GM23338 (cell line): ENCODE results near the gene PNPLA1. TPM values are rescaled to one million over a fixed set of nuclear protein-coding genes. Genes with fewer than 3 reads are reported as not detected.

Experiments
- ATAC-seq: fragments of 200-7000 bp; cut with Tn5 transposase; 3 replicates; pipeline ENCODE4 v1.9.1; 2020
- DNase-seq: peaks from one replicate; pipeline ENCODE4 v3.0.0-alpha.2; 2015; ENCODE audit warnings: low spot score
- H2AFZ ChIP-seq: fragments of 200-600 bp; sonication (generic); 2 replicates; pipeline ENCODE4 v1.8.0; 2016; ENCODE audit warnings: antibody characterized with exemption, mild to moderate bottlenecking, moderate library complexity
- H3F3A ChIP-seq: fragments of 200-600 bp; sonication (generic); replicated peaks from 2 replicates; pipeline ENCODE4 v1.8.0; 2017; ENCODE audit warnings: antibody characterized with exemption, mixed run types, low read depth
- H3K27ac ChIP-seq: fragments of 200-600 bp; sonication (generic); 2 replicates; pipeline ENCODE4 v1.6.1; 2016; ENCODE audit warnings: low read depth
- H3K27me3 ChIP-seq: fragments of 200-600 bp; sonication (generic); 2 replicates; pipeline ENCODE4 v1.8.0; 2016; ENCODE audit warnings: mild to moderate bottlenecking, mixed run types, moderate library complexity; ENCODE audit not compliant: insufficient read depth
- H3K36me3 ChIP-seq: fragments of 200-600 bp; sonication (generic); 2 replicates; pipeline ENCODE4 v1.8.0; 2016; ENCODE audit warnings: mild to moderate bottlenecking; ENCODE audit not compliant: insufficient read depth
- H3K4me1 ChIP-seq: fragments of 200-600 bp; sonication (generic); 2 replicates; pipeline ENCODE4 v1.8.0; 2016; ENCODE audit warnings: mild to moderate bottlenecking, moderate library complexity; ENCODE audit not compliant: insufficient read depth
- H3K4me2 ChIP-seq: fragments of 200-600 bp; sonication (generic); 2 replicates; pipeline ENCODE4 v1.7.1; 2017; ENCODE audit warnings: mixed run types
- H3K4me3 ChIP-seq: fragments of 200-600 bp; sonication (generic); 2 replicates; pipeline ENCODE4 v1.6.1; 2016; ENCODE audit warnings: mixed run types
- H3K79me2 ChIP-seq: fragments of 200-600 bp; sonication (generic); replicated peaks from 2 replicates; pipeline ENCODE4 v1.8.0; 2017; ENCODE audit warnings: mild to moderate bottlenecking; ENCODE audit not compliant: insufficient read depth
- H3K9me2 ChIP-seq: fragments of 200-600 bp; sonication (generic); 2 replicates; pipeline ENCODE4 v1.8.0; 2017; ENCODE audit not compliant: insufficient read depth
- H4K20me1 ChIP-seq: fragments of 200-600 bp; sonication (generic); replicated peaks from 2 replicates; pipeline ENCODE4 v1.8.0; 2017; ENCODE audit warnings: mild to moderate bottlenecking; ENCODE audit not compliant: insufficient read depth
- H3K27ac Mint-ChIP-seq: 2 replicates; pipeline ENCODE4 v1.8.0; 2020; ENCODE audit warnings: inconsistent platforms, mild to moderate bottlenecking, moderate library complexity, mixed read lengths
- H3K27me3 Mint-ChIP-seq: 3 replicates; pipeline ENCODE4 v1.8.0; 2022; ENCODE audit warnings: low read depth, mild to moderate bottlenecking, moderate library complexity, mixed read lengths, inconsistent platforms; ENCODE audit not compliant: insufficient read depth, poor library complexity
- H3K36me3 Mint-ChIP-seq: 3 replicates; pipeline ENCODE4 v1.8.0; 2021; ENCODE audit warnings: low read depth, mild to moderate bottlenecking, inconsistent platforms, moderate library complexity, mixed read lengths
- H3K4me1 Mint-ChIP-seq: 3 replicates; pipeline ENCODE4 v1.8.0; 2020; ENCODE audit warnings: mild to moderate bottlenecking, inconsistent platforms, mixed read lengths
- H3K4me3 Mint-ChIP-seq: 3 replicates; pipeline ENCODE4 v1.8.0; 2021; ENCODE audit warnings: moderate library complexity, mild to moderate bottlenecking, inconsistent platforms, mixed read lengths
- H3K9me3 Mint-ChIP-seq: 3 replicates; pipeline ENCODE4 v1.8.0; 2020; ENCODE audit warnings: moderate library complexity, mild to moderate bottlenecking, inconsistent platforms, mixed read lengths
- CREB1 ChIP-seq: fragments of 250-450 bp; sonication (Bioruptor Pico); IDR thresholded peaks from 2 replicates; pipeline ENCODE4 v1.5.0; 2020; ENCODE audit warnings: low read depth, mild to moderate bottlenecking, moderate library complexity
- CTCF ChIP-seq, 2 experiments: fragments of 200-600 bp in 1 of 2; sonication (generic) in 1 of 2; conservative IDR thresholded peaks; 2 replicates each; pipeline versions ENCODE4 v1.5.1 to v1.6.1; 2016 to 2017; ENCODE audit warnings: antibody characterized with exemption in 2 of 2, low read depth in 2 of 2, mild to moderate bottlenecking in 2 of 2, moderate library complexity in 1 of 2
- EZH2 ChIP-seq: fragments of 200-600 bp; sonication (generic); IDR thresholded peaks from one replicate; pipeline ENCODE4 v1.8.0; 2017; ENCODE audit warnings: antibody characterized with exemption, mild to moderate bottlenecking, low read depth; ENCODE audit not compliant: unreplicated experiment
- EZH2phosphoT487 ChIP-seq: fragments of 200-600 bp; sonication (generic); IDR thresholded peaks from one replicate; pipeline ENCODE4 v1.8.1; 2018; ENCODE audit warnings: antibody characterized with exemption; ENCODE audit not compliant: unreplicated experiment
- JUNB ChIP-seq: IDR thresholded peaks from one replicate; pipeline ENCODE4 v1.6.1; 2016; ENCODE audit warnings: antibody characterized with exemption; ENCODE audit not compliant: unreplicated experiment
- NANOG ChIP-seq: IDR thresholded peaks from 2 replicates; pipeline ENCODE4 v1.6.1; 2016; ENCODE audit warnings: antibody characterized with exemption, borderline replicate concordance
- POLR2AphosphoS5 ChIP-seq: IDR thresholded peaks from 2 replicates; pipeline ENCODE4 v1.6.1; 2016; ENCODE audit warnings: antibody characterized with exemption, low read depth
- STAT1 ChIP-seq: IDR thresholded peaks from one replicate; pipeline ENCODE4 v1.6.1; 2016; ENCODE audit warnings: antibody characterized with exemption; ENCODE audit not compliant: unreplicated experiment
- ZNF114 ChIP-seq: fragments of 250-450 bp; sonication (Bioruptor Pico); IDR thresholded peaks from 2 replicates; pipeline ENCODE4 v1.5.0; 2020; ENCODE audit warnings: mild to moderate bottlenecking, moderate library complexity
- ZNF331 ChIP-seq: fragments of 250-450 bp; sonication (Bioruptor Pico); IDR thresholded peaks from 2 replicates; pipeline ENCODE4 v1.5.0; 2020; ENCODE audit warnings: low read depth, mild to moderate bottlenecking, moderate library complexity
- ZNF462 ChIP-seq: fragments of 250-450 bp; sonication (Bioruptor Pico); IDR thresholded peaks from 2 replicates; pipeline ENCODE4 v1.5.0; 2020; ENCODE audit warnings: mild to moderate bottlenecking, moderate library complexity
- polyA plus RNA-seq: library from polyadenylated mRNA; unstranded; fragments of >200 nt; fragmentation: Nextera tagmentation; extraction: Ambion mirVana; gene quantifications from 2 replicates; pipeline ENCODE4 v1.2.1, GENCODE V29; 2016
- total RNA-seq: library from RNA; depleted of rRNA; stranded (reverse); fragments of >200 nt; shearing (Covaris generic); gene quantifications from 2 replicates; pipeline ENCODE4 v1.2.3, GENCODE V29; 2014
- TF ChIP-seq, protein P1 (sequence below): IDR thresholded peaks from 2 replicates; pipeline ENCODE4 v1.6.1; 2016; ENCODE audit warnings: antibody characterized with exemption
- TF ChIP-seq, protein P2 (sequence below): IDR thresholded peaks from one replicate; pipeline ENCODE4 v1.6.1; 2018; ENCODE audit warnings: antibody characterized with exemption; ENCODE audit not compliant: unreplicated experiment

Gene PNPLA1
- total and polyA plus RNA-seq, 2 experiments from 2014 or later: not detected

GRCh38 chr6:36319821-36320220, 50.0 kb downstream of the PNPLA1 start (continued):
- no peak for TF ChIP-seq STAT1
- TF ChIP-seq, protein P1, sequence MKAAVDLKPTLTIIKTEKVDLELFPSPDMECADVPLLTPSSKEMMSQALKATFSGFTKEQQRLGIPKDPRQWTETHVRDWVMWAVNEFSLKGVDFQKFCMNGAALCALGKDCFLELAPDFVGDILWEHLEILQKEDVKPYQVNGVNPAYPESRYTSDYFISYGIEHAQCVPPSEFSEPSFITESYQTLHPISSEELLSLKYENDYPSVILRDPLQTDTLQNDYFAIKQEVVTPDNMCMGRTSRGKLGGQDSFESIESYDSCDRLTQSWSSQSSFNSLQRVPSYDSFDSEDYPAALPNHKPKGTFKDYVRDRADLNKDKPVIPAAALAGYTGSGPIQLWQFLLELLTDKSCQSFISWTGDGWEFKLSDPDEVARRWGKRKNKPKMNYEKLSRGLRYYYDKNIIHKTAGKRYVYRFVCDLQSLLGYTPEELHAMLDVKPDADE: no peak

DNA sequence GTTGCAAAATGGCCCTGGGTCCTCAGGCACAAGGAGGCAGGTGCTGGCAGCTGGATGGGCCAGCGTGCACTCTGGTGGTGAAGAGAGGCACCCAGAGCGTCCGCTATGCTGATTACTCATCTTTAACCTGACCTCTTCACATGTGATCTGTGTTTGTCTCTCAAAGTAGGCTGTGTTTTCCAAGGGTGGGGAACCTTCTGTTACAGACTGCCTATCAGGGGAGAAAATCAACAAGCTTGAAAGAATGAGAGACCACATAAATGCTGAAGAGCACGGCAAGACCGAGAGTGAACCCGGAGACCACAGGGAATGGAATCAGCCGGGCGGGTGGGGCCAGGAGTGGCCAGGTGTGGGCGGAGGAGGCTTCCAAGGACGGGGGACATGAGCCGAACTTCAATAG, 50.6 kb downstream of the PNPLA1 start:
- peaks cover 4% of the 10 kb centered on the region; the same call in 1 of the 2 replicates for H3K4me1 ChIP-seq
- H3F3A ChIP-seq: no peaks in the 10 kb centered on the region
- no peaks in the 10 kb centered on the region for H3K9me2 ChIP-seq
- no peaks in the 10 kb centered on the region for H3K79me2 ChIP-seq
- no peaks in the 10 kb centered on the region for H3K36me3 ChIP-seq
- Mint-ChIP-seq H3K4me3 (no peak overlapping the region), H3K4me1 (peaks cover 7% of the 10 kb centered on the region; the same call in 2 of the 3 replicates), H3K27ac (no peak overlapping the region), H3K27me3 (peaks cover 4% of the 10 kb centered on the region), H3K36me3 (no peaks in the 10 kb centered on the region), H3K9me3 (no peaks in the 10 kb centered on the region)
- H3K4me2 ChIP-seq: no peak overlapping the region
- no peaks in the 10 kb centered on the region for H3K27me3 ChIP-seq
- H4K20me1 ChIP-seq: no peaks in the 10 kb centered on the region
- no peak for DNase-seq
- ATAC-seq: no peak; the same call in 2 of the 3 replicates
- no peak overlapping the region for H3K4me3 ChIP-seq
- no peak overlapping the region; the same call in 1 of the 2 replicates for H2AFZ ChIP-seq
- no peak overlapping the region for H3K27ac ChIP-seq
- TF ChIP-seq EZH2phosphoT487 (no peak), POLR2AphosphoS5 (no peak), NANOG (no peak), JUNB (no peak), ZNF114 (CRISPR knock-in tag) (no peak), EZH2 (no peak), CREB1 (CRISPR knock-in tag) (no peak), ZNF462 (CRISPR knock-in tag) (no peak), STAT1 (no peak), ZNF331 (CRISPR knock-in tag) (no peak), CTCF (conservative IDR thresholded peaks at IDR 0.05; ENCODE audit: low read depth in 2 of 2) (no peak)
- TF ChIP-seq, protein P2, sequence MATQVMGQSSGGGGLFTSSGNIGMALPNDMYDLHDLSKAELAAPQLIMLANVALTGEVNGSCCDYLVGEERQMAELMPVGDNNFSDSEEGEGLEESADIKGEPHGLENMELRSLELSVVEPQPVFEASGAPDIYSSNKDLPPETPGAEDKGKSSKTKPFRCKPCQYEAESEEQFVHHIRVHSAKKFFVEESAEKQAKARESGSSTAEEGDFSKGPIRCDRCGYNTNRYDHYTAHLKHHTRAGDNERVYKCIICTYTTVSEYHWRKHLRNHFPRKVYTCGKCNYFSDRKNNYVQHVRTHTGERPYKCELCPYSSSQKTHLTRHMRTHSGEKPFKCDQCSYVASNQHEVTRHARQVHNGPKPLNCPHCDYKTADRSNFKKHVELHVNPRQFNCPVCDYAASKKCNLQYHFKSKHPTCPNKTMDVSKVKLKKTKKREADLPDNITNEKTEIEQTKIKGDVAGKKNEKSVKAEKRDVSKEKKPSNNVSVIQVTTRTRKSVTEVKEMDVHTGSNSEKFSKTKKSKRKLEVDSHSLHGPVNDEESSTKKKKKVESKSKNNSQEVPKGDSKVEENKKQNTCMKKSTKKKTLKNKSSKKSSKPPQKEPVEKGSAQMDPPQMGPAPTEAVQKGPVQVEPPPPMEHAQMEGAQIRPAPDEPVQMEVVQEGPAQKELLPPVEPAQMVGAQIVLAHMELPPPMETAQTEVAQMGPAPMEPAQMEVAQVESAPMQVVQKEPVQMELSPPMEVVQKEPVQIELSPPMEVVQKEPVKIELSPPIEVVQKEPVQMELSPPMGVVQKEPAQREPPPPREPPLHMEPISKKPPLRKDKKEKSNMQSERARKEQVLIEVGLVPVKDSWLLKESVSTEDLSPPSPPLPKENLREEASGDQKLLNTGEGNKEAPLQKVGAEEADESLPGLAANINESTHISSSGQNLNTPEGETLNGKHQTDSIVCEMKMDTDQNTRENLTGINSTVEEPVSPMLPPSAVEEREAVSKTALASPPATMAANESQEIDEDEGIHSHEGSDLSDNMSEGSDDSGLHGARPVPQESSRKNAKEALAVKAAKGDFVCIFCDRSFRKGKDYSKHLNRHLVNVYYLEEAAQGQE: no peak
